ES-I3 (cell line): Measurements from ENCODE around the gene F7.
A peak's percentile ranks its signal among the peaks of the same experiment; 100 is the strongest.
"Not testable (repeated sequence)": the region's sequence is repeated elsewhere in the genome, so short reads cannot be mapped to it uniquely, and the experiment has no call there.

Source experiments
- H3K36me3 ChIP-seq: 2 replicates; pipeline ENCODE4 v1.6.1; 2013; ENCODE audit warnings: mild to moderate bottlenecking, low read length, control low read depth, moderate library complexity; ENCODE audit not compliant: insufficient read depth
- H3K4me1 ChIP-seq: 2 replicates; pipeline ENCODE4 v1.6.1; 2013; ENCODE audit warnings: mild to moderate bottlenecking, control low read depth, low read length; ENCODE audit not compliant: insufficient read depth
- H3K9ac ChIP-seq: 2 replicates; pipeline ENCODE4 v1.6.1; 2013; ENCODE audit warnings: low read depth, mild to moderate bottlenecking, low read length, moderate library complexity
- H3K9me3 ChIP-seq: 2 replicates; pipeline ENCODE4 v1.6.1; 2013; ENCODE audit warnings: mild to moderate bottlenecking, low read length, moderate library complexity; ENCODE audit not compliant: control insufficient read depth, insufficient read depth

Gene F7

DNA sequence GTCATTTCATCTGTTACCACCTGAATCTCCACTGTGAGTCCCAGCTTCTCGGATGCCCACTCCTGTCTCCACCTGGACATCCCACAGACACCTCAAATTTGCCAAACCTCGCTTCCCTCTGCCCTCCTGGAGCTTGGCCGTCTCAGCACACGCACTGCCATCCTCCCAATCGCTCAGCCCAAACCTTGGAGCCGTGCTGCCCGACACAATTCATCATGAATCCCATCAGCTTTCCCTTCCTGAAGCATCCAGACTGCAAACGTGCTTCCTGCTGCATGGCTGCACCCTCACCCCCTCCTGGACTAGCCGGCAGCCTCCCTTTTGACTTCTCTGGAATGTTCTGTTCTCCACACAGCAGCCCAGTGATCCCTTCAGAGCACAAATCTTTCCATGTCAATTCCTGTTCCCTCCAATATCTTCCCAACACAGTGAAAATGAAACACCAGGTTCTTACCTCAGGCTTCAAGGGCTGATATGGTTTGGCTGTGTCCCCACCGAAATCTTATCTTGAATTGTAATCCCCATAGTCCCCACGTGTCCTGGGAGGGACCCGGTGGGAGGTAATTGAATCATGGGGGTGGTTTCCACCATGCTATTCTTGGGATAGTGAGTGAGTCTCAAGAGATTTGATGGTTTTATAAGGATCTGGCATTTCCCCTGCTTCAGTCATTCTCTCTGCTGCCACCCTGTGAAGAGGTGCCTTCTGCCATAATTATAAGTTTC lies 51.8 kb downstream of the F7 start:
- Histone ChIP-seq H3K9me3 (no peaks in the 10 kb centered on the region), H3K36me3 (no peaks in the 10 kb centered on the region), H3K4me1 (peaks cover 17% of the 10 kb centered on the region; the same call in 1 of the 2 replicates), H3K9ac (no peak overlapping the region)

DNA sequence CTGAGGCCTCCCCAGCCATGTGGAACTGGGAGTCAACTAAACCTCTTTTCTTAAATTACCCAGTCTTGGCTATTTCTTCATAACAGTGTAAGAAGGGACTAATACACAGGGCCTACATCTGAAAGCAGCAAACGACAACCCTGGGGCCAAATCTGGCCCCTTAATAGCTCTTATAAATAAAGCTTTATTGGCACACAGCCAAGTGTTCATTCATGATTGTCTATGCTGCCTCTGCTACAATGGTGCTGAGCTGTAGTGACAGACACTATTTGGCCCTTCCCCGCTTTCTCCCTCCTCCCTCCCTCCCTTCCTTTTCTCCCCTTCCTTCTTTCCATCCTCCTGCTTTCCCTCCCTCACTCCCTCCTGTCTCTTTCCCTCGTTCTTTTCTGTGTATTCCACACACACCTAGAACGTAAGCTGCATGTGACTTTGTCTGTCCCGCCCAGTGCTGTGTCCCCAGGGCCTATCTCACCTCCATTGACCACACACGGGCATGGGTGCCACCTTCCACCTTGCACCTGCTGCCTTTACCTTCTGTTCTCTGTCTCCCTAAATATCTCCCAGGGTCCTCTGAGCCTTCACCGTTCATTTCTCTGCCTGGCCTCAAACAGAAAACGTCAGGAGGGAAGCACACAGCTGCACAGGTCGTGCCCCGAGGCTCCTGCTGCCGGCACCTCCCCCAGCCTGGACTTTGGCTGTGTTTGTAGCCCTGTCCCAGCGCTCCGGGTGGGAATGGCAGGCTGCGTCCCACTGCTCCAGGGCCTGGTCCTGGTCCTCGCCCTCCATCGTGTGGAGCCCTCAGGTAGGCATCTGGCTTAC lies 52.5 kb downstream of the F7 start, which contains the start of gene PROZ:
TSS of gene PROZ (plus strand) at position 720 of the 819 bp plus-strand sequence. CDS start at position 733, 13 bp downstream.
- Histone ChIP-seq H3K4me1 (peaks cover 15% of the 10 kb centered on the region; the same call in 1 of the 2 replicates), H3K36me3 (no peaks in the 10 kb centered on the region), H3K9ac (peak within 1 kb of the TSS; percentile 9; the same call in 1 of the 2 replicates), H3K9me3 (no peaks in the 10 kb centered on the region)

- no peaks in the 10 kb centered on the region for H3K36me3 ChIP-seq
- no peak overlapping the region for H3K9ac ChIP-seq
- no peaks in the 10 kb centered on the region for H3K9me3 ChIP-seq
- H3K4me1 ChIP-seq, result peaks cover 15% of the 10 kb centered on the region; the same call in 1 of the 2 replicates
Measured at GRCh38 chr13:113158946-113159345, 53.4 kb downstream of the F7 start.

- H3K9ac ChIP-seq, result no peak overlapping the region
- peaks cover 13% of the 10 kb centered on the region; the same call in 1 of the 2 replicates for H3K4me1 ChIP-seq
- H3K36me3 ChIP-seq, result no peaks in the 10 kb centered on the region
- no peaks in the 10 kb centered on the region for H3K9me3 ChIP-seq
Measured at GRCh38 chr13:113159701-113160100, 54.1 kb downstream of the F7 start.

DNA sequence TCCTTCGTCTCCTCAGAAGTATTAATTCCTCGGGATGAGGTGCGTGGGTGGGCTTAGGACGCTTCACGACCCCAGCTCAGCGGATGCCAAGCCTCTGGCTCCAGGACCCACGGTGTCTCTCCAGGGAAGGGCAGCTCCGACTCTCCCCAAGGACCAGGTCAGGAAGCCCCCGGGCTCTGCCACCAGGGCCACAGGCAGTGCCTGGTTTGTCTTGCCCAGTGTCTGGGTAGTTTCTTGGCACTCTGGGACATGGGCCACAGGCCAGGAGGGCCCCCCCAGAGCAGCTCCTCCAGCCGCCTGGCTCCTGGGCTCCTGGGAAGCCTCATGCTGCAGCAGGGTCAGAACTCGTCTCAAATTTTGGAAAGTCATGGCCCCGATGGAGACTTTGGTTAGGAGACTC lies 55.4 kb downstream of the F7 start:
- H3K9me3 ChIP-seq, result no peaks in the 10 kb centered on the region
- H3K36me3 ChIP-seq, result no peaks in the 10 kb centered on the region
- peaks cover 13% of the 10 kb centered on the region; the same call in 1 of the 2 replicates for H3K4me1 ChIP-seq
- no peak overlapping the region for H3K9ac ChIP-seq

- no peaks in the 10 kb centered on the region for H3K9me3 ChIP-seq
- H3K9ac ChIP-seq, result no peak overlapping the region
- H3K4me1 ChIP-seq, result peaks cover 13% of the 10 kb centered on the region; the same call in 1 of the 2 replicates
- no peaks in the 10 kb centered on the region for H3K36me3 ChIP-seq
Measured at GRCh38 chr13:113161433-113161832, 55.8 kb downstream of the F7 start.

DNA sequence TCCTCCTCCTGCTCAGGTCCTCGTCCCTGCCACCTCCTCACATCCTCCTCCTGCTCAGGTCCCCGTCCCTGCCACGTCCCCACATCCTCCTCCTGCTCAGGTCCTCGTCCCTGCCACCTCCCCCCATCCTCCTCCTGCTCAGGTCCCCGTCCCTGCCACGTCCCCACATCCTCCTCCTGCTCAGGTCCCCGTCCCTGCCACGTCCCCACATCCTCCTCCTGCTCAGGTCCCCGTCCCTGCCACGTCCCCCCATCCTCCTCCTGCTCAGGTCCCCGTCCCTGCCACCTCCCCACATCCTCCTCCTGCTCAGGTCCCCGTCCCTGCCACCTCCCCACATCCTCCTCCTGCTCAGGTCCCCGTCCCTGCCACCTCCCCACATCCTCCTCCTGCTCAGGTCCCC lies 56.4 kb downstream of the F7 start:
- H3K36me3 ChIP-seq, H3K9ac ChIP-seq, H3K9me3 ChIP-seq: not testable (repeated sequence)
- peaks cover 13% of the 10 kb centered on the region; the same call in 1 of the 2 replicates for H3K4me1 ChIP-seq

DNA sequence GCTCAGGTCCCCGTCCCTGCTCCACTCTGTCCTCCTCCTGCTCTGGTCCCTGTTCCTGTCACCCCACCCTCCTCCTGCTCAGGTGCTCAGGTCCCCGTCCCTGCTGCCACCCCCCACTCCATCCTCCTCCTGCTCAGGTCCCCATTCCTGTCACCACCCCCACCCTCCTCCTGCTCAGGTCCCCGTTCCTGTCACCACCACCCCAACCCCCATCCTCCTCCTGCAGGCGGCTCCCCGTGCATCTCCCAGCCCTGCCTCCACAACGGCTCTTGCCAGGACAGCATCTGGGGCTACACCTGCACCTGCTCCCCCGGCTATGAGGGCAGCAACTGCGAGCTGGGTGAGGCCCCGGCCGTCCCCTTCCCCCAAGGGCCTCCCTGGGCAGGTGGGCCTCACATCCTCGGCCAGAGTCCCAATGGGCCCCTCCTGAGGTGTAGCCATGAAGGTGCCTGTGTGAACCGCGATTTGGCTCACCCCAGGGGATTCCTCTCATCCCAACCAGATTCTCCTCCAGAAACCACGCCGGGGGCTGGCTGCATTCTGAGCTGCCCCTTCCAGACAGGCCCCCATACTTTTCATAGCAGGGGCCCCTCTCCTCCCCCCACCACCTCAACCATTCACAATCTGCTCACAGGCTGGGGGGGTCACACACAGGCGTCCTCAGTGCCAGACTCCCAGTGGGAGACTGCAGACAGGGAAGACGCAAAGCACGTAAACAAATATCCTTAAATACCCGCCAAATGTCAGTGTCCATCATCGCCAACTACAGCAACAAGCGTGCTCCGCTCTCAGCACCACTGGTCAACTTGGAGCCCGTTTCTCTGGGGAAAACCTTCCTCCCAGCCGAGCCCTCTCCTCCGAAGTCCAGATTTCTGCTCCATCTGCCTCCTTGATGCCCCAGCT lies 57.4 kb downstream of the F7 start:
- Histone ChIP-seq H3K36me3 (no peaks in the 10 kb centered on the region; the same call in 1 of the 2 replicates), H3K9ac (0 out of 2 replicates have a peak overlapping the region, but pooled peaks have one; percentile 6), H3K4me1 (peaks cover 11% of the 10 kb centered on the region; the same call in 1 of the 2 replicates), H3K9me3 (no peaks in the 10 kb centered on the region)

GRCh38 chr13:113164492-113164891 lies 58.9 kb downstream of the F7 start:
- H3K4me1 ChIP-seq, result peaks cover 1% of the 10 kb centered on the region; the same call in 1 of the 2 replicates
- H3K36me3 ChIP-seq, result no peaks in the 10 kb centered on the region; the same call in 1 of the 2 replicates
- no peak overlapping the region for H3K9ac ChIP-seq
- H3K9me3 ChIP-seq, result no peaks in the 10 kb centered on the region

- H3K36me3 ChIP-seq, result peaks cover 4% of the 10 kb centered on the region; the same call in 1 of the 2 replicates
- no peaks in the 10 kb centered on the region; the same call in 1 of the 2 replicates for H3K4me1 ChIP-seq
- H3K9ac ChIP-seq, result no peak overlapping the region
- no peaks in the 10 kb centered on the region for H3K9me3 ChIP-seq
Measured at GRCh38 chr13:113166266-113166665, 60.7 kb downstream of the F7 start.

DNA sequence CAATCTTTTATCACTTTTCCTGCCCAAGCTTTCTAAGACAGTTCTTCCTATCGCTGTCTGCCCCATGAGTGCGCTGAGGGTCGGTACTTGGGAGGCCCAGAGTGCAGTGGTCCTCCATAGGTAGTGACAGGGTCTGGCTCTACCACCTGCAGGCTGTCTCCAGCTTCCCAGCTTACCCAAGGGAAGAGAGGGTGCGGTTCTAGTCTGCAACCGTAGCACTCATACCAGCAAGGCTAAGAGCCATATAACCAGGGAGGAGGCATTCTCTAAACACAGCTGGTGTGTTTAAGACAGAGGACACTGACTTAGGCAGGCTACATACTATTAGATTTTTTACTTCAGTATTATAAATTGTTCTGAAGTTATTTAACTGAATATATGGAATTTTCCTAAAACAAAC lies 61.1 kb downstream of the F7 start:
- Histone ChIP-seq H3K9me3 (no peaks in the 10 kb centered on the region), H3K4me1 (no peaks in the 10 kb centered on the region; the same call in 1 of the 2 replicates), H3K36me3 (peaks cover 6% of the 10 kb centered on the region; the same call in 1 of the 2 replicates), H3K9ac (no peak overlapping the region)

GRCh38 chr13:113167155-113167554 lies 61.6 kb downstream of the F7 start:
- H3K4me1 ChIP-seq, result no peaks in the 10 kb centered on the region; the same call in 1 of the 2 replicates
- H3K36me3 ChIP-seq, result peaks cover 6% of the 10 kb centered on the region; the same call in 1 of the 2 replicates
- no peak overlapping the region for H3K9ac ChIP-seq
- no peaks in the 10 kb centered on the region for H3K9me3 ChIP-seq

DNA sequence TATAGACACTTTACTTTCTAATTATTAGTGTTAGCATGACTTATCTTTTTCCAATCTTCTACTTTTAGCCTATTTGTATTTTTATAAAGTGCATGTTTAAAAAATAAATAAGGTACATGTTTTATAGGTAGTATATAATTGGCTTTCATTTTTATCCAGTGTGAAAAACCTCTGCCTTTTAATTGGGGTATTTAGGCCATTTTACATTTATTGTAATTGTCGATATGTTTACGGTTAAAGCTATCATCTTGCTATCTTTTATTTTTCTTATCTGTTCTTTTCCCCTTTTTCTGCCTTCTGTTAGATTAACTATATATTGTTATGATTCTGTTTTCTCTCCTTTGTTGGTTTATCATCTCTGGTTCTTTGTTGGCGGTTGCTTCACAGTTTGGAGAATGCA lies 62.0 kb downstream of the F7 start:
- Histone ChIP-seq H3K9me3 (no peaks in the 10 kb centered on the region), H3K4me1 (no peaks in the 10 kb centered on the region; the same call in 1 of the 2 replicates), H3K36me3 (peaks cover 6% of the 10 kb centered on the region; the same call in 1 of the 2 replicates), H3K9ac (no peak overlapping the region)
